K562 (cell line): ENCODE results near the gene GNAQ.

Experiments
- BACH1 ChIP-seq: fragments of 200-800 bp; sonication (Bioruptor generic); IDR thresholded peaks from 2 replicates; pipeline ENCODE4 v1.6.1; 2016; ENCODE audit warnings: missing genetic modification characterization, missing compliant biosample characterization
- EZH2 ChIP-seq: IDR thresholded peaks from 2 replicates; pipeline ENCODE4 v1.6.1; 2012; ENCODE audit warnings: low read depth, mild to moderate bottlenecking, inconsistent platforms, low read length, borderline replicate concordance
- POLR2AphosphoS2 ChIP-seq: IDR thresholded peaks from 2 replicates; pipeline ENCODE4 v1.6.1; 2012; ENCODE audit warnings: low read length, improper control_type of control experiment
- YY1 ChIP-seq, 3 experiments: IDR thresholded peaks; 2 replicates each; pipeline ENCODE4 v1.6.1; 2011; ENCODE audit warnings: low read length in 2 of 3, mild to moderate bottlenecking in 2 of 3, moderate library complexity in 2 of 3, borderline replicate concordance in 1 of 3, control low read depth in 1 of 3, low read depth in 1 of 3; ENCODE audit not compliant: insufficient read depth in 3 of 3, insufficient replicate concordance in 2 of 3, control insufficient read depth in 1 of 3, insufficient read length in 1 of 3; ENCODE audit errors: extremely low read depth in 1 of 3
- ZNF121 ChIP-seq: sonication (generic); formaldehyde crosslinking; conservative IDR thresholded peaks from 2 replicates; pipeline ENCODE4 v1.8.0; 2022; ENCODE audit warnings: missing genetic modification reagents
- ZNF57 ChIP-seq: fragments of 450-650 bp; formaldehyde crosslinking; IDR thresholded peaks from 2 replicates; pipeline ENCODE4 v1.4.0; 2020; ENCODE audit warnings: mild to moderate bottlenecking, moderate library complexity
- ZNF583 ChIP-seq: fragments of 250-450 bp; sonication (Bioruptor Pico); IDR thresholded peaks from 2 replicates; pipeline ENCODE4 v1.4.0; 2020
- ZNF780A ChIP-seq: fragments of 250-450 bp; sonication (Bioruptor Pico); IDR thresholded peaks from 2 replicates; pipeline ENCODE4 v1.5.0; 2021; ENCODE audit warnings: mild to moderate bottlenecking
- TF ChIP-seq, protein P1 (sequence below): IDR thresholded peaks from 2 replicates; pipeline ENCODE4 v1.6.1; 2016; ENCODE audit warnings: missing genetic modification characterization, missing compliant biosample characterization
- TF ChIP-seq, protein P2 (sequence below), 2 experiments: fragments of 450-650 bp in 1 of 2; sonication (generic) in 1 of 2; formaldehyde crosslinking in 1 of 2; IDR thresholded peaks in 1 of 2; conservative IDR thresholded peaks in 1 of 2; 2 replicates each; pipeline versions ENCODE4 v1.6.1 to v1.8.1; 2016 to 2023; ENCODE audit warnings: mild to moderate bottlenecking in 2 of 2, moderate library complexity in 2 of 2, inconsistent platforms in 1 of 2, missing genetic modification reagents in 1 of 2
- TF ChIP-seq, protein P3 (sequence below), 3 experiments: IDR thresholded peaks in 2 of 3; conservative IDR thresholded peaks in 1 of 3; 2 replicates each; pipeline ENCODE4 v1.5.1; 2011 to 2012; ENCODE audit warnings: low read length in 3 of 3, mild to moderate bottlenecking in 3 of 3, control low read depth in 2 of 3, improper control_type of control experiment in 1 of 3, inconsistent platforms in 1 of 3, low read depth in 1 of 3, mixed read lengths in 1 of 3, moderate library complexity in 1 of 3; ENCODE audit not compliant: insufficient read depth in 2 of 3
- TF ChIP-seq, protein P4 (sequence below): sonication (generic); IDR thresholded peaks from 2 replicates; pipeline ENCODE4 v1.6.1; 2016
- TF ChIP-seq, protein P5 (sequence below): fragments of 150-350 bp; IDR thresholded peaks from 2 replicates; pipeline ENCODE4 v1.6.1; 2014; ENCODE audit warnings: low read depth, mild to moderate bottlenecking, low read length, borderline replicate concordance
- TF ChIP-seq, protein P6 (sequence below): sonication (generic); formaldehyde crosslinking; IDR thresholded peaks from 2 replicates; pipeline ENCODE4 v1.5.0; 2020; ENCODE audit warnings: missing genetic modification reagents

DNA sequence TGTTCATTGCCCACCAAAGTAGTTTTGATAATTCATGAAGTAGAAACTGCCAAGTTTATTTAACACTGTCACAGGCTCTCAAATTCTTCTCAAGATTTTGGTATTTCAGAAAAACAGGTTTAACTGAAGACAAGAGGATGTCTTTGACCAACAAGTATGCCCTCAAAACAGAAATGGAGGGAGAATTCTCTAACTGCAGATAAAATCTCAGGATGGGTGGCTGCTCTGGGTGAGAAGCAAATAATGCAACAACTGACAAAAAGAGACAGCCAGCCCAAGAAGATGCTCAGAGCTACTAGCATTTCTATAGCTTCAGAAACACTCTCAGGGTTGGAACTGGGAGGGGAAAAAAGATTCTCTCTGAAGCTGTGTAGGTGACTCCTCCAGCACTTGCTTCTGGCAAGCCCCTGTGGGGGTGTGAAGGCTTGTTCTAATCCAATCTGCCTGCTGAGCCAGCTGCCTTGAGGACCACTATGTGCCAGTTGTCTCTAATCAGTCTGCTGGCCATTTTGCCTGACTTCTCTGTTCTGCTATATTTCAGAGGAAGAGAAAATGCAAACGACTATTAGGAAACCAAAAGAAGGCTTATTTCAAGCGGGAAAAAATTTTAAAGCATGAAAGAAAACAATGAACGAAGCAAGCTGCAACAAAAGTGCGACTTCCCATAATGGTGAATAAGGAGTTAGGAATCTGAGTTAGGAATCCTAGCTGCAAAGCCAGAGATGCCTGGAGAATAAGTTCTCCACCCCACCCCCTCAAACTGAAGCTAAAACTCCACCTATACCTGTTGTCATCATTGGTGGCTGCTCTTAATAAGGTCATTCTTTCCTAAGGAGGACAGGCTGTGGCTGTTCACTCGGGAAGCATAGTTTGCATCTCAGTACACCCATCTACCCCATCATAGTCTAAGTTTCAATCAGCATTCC, 147.5 kb downstream of the GNAQ start:
- TF ChIP-seq, protein P1, sequence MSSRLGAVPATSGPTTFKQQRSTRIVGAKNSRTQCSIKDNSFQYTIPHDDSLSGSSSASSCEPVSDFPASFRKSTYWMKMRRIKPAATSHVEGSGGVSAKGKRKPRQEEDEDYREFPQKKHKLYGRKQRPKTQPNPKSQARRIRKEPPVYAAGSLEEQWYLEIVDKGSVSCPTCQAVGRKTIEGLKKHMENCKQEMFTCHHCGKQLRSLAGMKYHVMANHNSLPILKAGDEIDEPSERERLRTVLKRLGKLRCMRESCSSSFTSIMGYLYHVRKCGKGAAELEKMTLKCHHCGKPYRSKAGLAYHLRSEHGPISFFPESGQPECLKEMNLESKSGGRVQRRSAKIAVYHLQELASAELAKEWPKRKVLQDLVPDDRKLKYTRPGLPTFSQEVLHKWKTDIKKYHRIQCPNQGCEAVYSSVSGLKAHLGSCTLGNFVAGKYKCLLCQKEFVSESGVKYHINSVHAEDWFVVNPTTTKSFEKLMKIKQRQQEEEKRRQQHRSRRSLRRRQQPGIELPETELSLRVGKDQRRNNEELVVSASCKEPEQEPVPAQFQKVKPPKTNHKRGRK (tag) = no peak
- TF ChIP-seq, protein P2, sequence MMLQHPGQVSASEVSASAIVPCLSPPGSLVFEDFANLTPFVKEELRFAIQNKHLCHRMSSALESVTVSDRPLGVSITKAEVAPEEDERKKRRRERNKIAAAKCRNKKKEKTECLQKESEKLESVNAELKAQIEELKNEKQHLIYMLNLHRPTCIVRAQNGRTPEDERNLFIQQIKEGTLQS (IDR thresholded peaks at IDR 0.05) = no peak
- TF ChIP-seq, protein P2 (CRISPR knock-in tag; conservative IDR thresholded peaks at IDR 0.05) = no peak
- no peak for TF ChIP-seq YY1 (IDR thresholded peaks at IDR 0.05; ENCODE audit: borderline replicate concordance in 1 of 3, control insufficient read depth in 1 of 3, extremely low read depth in 1 of 3, insufficient read depth in 3 of 3, insufficient read length in 1 of 3, insufficient replicate concordance in 2 of 3, low read depth in 1 of 3, low read length in 2 of 3)
- TF ChIP-seq, protein P3, sequence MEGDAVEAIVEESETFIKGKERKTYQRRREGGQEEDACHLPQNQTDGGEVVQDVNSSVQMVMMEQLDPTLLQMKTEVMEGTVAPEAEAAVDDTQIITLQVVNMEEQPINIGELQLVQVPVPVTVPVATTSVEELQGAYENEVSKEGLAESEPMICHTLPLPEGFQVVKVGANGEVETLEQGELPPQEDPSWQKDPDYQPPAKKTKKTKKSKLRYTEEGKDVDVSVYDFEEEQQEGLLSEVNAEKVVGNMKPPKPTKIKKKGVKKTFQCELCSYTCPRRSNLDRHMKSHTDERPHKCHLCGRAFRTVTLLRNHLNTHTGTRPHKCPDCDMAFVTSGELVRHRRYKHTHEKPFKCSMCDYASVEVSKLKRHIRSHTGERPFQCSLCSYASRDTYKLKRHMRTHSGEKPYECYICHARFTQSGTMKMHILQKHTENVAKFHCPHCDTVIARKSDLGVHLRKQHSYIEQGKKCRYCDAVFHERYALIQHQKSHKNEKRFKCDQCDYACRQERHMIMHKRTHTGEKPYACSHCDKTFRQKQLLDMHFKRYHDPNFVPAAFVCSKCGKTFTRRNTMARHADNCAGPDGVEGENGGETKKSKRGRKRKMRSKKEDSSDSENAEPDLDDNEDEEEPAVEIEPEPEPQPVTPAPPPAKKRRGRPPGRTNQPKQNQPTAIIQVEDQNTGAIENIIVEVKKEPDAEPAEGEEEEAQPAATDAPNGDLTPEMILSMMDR (IDR thresholded peaks at IDR 0.05 in 2 of 3, conservative IDR thresholded peaks at IDR 0.05 in 1 of 3; ENCODE audit: insufficient read depth in 2 of 3, low read depth in 1 of 3, low read length in 3 of 3) = no peak
- TF ChIP-seq, protein P4, sequence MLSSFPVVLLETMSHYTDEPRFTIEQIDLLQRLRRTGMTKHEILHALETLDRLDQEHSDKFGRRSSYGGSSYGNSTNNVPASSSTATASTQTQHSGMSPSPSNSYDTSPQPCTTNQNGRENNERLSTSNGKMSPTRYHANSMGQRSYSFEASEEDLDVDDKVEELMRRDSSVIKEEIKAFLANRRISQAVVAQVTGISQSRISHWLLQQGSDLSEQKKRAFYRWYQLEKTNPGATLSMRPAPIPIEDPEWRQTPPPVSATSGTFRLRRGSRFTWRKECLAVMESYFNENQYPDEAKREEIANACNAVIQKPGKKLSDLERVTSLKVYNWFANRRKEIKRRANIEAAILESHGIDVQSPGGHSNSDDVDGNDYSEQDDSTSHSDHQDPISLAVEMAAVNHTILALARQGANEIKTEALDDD = no peak
- no peak for TF ChIP-seq EZH2
- no peak for TF ChIP-seq ZNF57 (CRISPR knock-in tag)
- TF ChIP-seq, protein P5, sequence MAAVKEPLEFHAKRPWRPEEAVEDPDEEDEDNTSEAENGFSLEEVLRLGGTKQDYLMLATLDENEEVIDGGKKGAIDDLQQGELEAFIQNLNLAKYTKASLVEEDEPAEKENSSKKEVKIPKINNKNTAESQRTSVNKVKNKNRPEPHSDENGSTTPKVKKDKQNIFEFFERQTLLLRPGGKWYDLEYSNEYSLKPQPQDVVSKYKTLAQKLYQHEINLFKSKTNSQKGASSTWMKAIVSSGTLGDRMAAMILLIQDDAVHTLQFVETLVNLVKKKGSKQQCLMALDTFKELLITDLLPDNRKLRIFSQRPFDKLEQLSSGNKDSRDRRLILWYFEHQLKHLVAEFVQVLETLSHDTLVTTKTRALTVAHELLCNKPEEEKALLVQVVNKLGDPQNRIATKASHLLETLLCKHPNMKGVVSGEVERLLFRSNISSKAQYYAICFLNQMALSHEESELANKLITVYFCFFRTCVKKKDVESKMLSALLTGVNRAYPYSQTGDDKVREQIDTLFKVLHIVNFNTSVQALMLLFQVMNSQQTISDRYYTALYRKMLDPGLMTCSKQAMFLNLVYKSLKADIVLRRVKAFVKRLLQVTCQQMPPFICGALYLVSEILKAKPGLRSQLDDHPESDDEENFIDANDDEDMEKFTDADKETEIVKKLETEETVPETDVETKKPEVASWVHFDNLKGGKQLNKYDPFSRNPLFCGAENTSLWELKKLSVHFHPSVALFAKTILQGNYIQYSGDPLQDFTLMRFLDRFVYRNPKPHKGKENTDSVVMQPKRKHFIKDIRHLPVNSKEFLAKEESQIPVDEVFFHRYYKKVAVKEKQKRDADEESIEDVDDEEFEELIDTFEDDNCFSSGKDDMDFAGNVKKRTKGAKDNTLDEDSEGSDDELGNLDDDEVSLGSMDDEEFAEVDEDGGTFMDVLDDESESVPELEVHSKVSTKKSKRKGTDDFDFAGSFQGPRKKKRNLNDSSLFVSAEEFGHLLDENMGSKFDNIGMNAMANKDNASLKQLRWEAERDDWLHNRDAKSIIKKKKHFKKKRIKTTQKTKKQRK = no peak
- TF ChIP-seq POLR2AphosphoS2 = no peak
- no peak for TF ChIP-seq ZNF121 (CRISPR knock-in tag)
- TF ChIP-seq BACH1 (tag) = no peak
- TF ChIP-seq ZNF780A (CRISPR knock-in tag) = no peak
- no peak for TF ChIP-seq ZNF583 (CRISPR knock-in tag)
- TF ChIP-seq, protein P6, sequence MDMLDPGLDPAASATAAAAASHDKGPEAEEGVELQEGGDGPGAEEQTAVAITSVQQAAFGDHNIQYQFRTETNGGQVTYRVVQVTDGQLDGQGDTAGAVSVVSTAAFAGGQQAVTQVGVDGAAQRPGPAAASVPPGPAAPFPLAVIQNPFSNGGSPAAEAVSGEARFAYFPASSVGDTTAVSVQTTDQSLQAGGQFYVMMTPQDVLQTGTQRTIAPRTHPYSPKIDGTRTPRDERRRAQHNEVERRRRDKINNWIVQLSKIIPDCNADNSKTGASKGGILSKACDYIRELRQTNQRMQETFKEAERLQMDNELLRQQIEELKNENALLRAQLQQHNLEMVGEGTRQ (CRISPR knock-in tag) = no peak
